BLaER1 (cell line): ENCODE data around the gene ZFP36L2.

Source experiments
- H3K27ac ChIP-seq: shearing (Covaris generic); formaldehyde crosslinking; 2 replicates; pipeline ENCODE4 v1.8.1; 2022
- H3K27me3 ChIP-seq: shearing (Covaris generic); formaldehyde crosslinking; 2 replicates; pipeline ENCODE4 v1.8.1; 2022
- H3K36me3 ChIP-seq: shearing (Covaris generic); formaldehyde crosslinking; 2 replicates; pipeline ENCODE4 v1.8.1; 2022
- H3K4me1 ChIP-seq: shearing (Covaris generic); formaldehyde crosslinking; 2 replicates; pipeline ENCODE4 v1.8.1; 2022
- H3K4me2 ChIP-seq: shearing (Covaris generic); formaldehyde crosslinking; 2 replicates; pipeline ENCODE4 v1.8.1; 2022
- H3K4me3 ChIP-seq: shearing (Covaris generic); formaldehyde crosslinking; 2 replicates; pipeline ENCODE4 v1.8.1; 2022
- H3K9ac ChIP-seq: shearing (Covaris generic); formaldehyde crosslinking; 2 replicates; pipeline ENCODE4 v1.8.1; 2022
- H3K9me3 ChIP-seq: shearing (Covaris generic); formaldehyde crosslinking; 2 replicates; pipeline ENCODE4 v1.8.1; 2022
- H4K20me1 ChIP-seq: shearing (Covaris generic); formaldehyde crosslinking; 2 replicates; pipeline ENCODE4 v1.8.1; 2022
- Cebpa-rat ChIP-seq: shearing (Covaris generic); IDR thresholded peaks from 2 replicates; pipeline ENCODE4 v1.8.1; 2022

ZFP36L2 gene

GRCh38 chr2:43214253-43214652 is 12.2 kb downstream of the ZFP36L2 start:
- no peak for TF ChIP-seq Cebpa-rat
- Histone ChIP-seq H3K4me2 (peak overlapping the region; percentile 89), H3K36me3 (no peaks in the 10 kb centered on the region), H3K27ac (peak overlapping the region; percentile 44), H3K9me3 (no peaks in the 10 kb centered on the region), H3K4me3 (no peak overlapping the region), H3K27me3 (no peaks in the 10 kb centered on the region), H4K20me1 (no peaks in the 10 kb centered on the region), H3K9ac (no peak overlapping the region), H3K4me1 (peaks cover 99% of the 10 kb centered on the region)

GRCh38 chr2:43212931-43213330 is 13.5 kb downstream of the ZFP36L2 start:
- peak overlapping the region; percentile 39; the same call in 1 of the 2 replicates for H3K9ac ChIP-seq
- no peaks in the 10 kb centered on the region for H4K20me1 ChIP-seq
- H3K9me3 ChIP-seq: no peaks in the 10 kb centered on the region
- TF ChIP-seq Cebpa-rat: 0 out of 2 replicates have a peak, but pooled peaks have one; percentile 47
- peaks cover 100% of the 10 kb centered on the region for H3K4me1 ChIP-seq
- no peaks in the 10 kb centered on the region for H3K36me3 ChIP-seq
- H3K4me2 ChIP-seq: peak overlapping the region; percentile 89
- H3K27ac ChIP-seq: peak overlapping the region; percentile 76
- H3K4me3 ChIP-seq: no peak overlapping the region
- H3K27me3 ChIP-seq: no peaks in the 10 kb centered on the region

- Histone ChIP-seq H3K4me1 (peaks cover 100% of the 10 kb centered on the region), H4K20me1 (no peaks in the 10 kb centered on the region), H3K9me3 (no peaks in the 10 kb centered on the region), H3K4me3 (no peak overlapping the region), H3K9ac (peak overlapping the region; percentile 39; the same call in 1 of the 2 replicates), H3K27me3 (no peaks in the 10 kb centered on the region), H3K36me3 (no peaks in the 10 kb centered on the region), H3K27ac (peak overlapping the region; percentile 76), H3K4me2 (peak overlapping the region; percentile 89)
- TF ChIP-seq Cebpa-rat: no peak
Observed at GRCh38 chr2:43212216-43212835, 14.1 kb downstream of the ZFP36L2 start.

- peak overlapping the region; percentile 23; the same call in 1 of the 2 replicates for H3K4me3 ChIP-seq
- H3K9ac ChIP-seq: peak overlapping the region; percentile 63
- H3K27me3 ChIP-seq: no peaks in the 10 kb centered on the region
- peak overlapping the region; percentile 89 for H3K4me2 ChIP-seq
- H3K9me3 ChIP-seq: no peaks in the 10 kb centered on the region
- H3K4me1 ChIP-seq: peaks cover 100% of the 10 kb centered on the region
- H3K27ac ChIP-seq: peak overlapping the region; percentile 80
- peak; percentile 53; the same call in 1 of the 2 replicates for TF ChIP-seq Cebpa-rat
- no peaks in the 10 kb centered on the region for H3K36me3 ChIP-seq
- no peaks in the 10 kb centered on the region for H4K20me1 ChIP-seq
Observed at GRCh38 chr2:43210467-43211303, 15.7 kb downstream of the ZFP36L2 start.

GRCh38 chr2:43210125-43210466 is 16.3 kb downstream of the ZFP36L2 start:
- Histone ChIP-seq H3K4me2 (peak overlapping the region; percentile 89), H3K9me3 (no peaks in the 10 kb centered on the region), H3K4me3 (peak overlapping the region; percentile 23; the same call in 1 of the 2 replicates), H3K27me3 (no peaks in the 10 kb centered on the region), H4K20me1 (no peaks in the 10 kb centered on the region), H3K9ac (peak overlapping the region; percentile 54), H3K4me1 (peaks cover 100% of the 10 kb centered on the region), H3K36me3 (no peaks in the 10 kb centered on the region), H3K27ac (peak overlapping the region; percentile 80)
- TF ChIP-seq Cebpa-rat: no peak

GRCh38 chr2:43209204-43209717 is 17.1 kb downstream of the ZFP36L2 start:
- Histone ChIP-seq H3K4me1 (peaks cover 100% of the 10 kb centered on the region), H3K4me3 (no peak overlapping the region), H3K27ac (0 out of 2 replicates have a peak overlapping the region, but pooled peaks have one; percentile 80), H3K9ac (no peak overlapping the region), H3K9me3 (no peaks in the 10 kb centered on the region), H3K36me3 (no peaks in the 10 kb centered on the region), H3K4me2 (peak overlapping the region; percentile 89), H4K20me1 (no peaks in the 10 kb centered on the region), H3K27me3 (no peaks in the 10 kb centered on the region)
- no peak for TF ChIP-seq Cebpa-rat

GRCh38 chr2:43207553-43208300 is 18.7 kb downstream of the ZFP36L2 start:
- TF ChIP-seq Cebpa-rat: no peak
- no peak overlapping the region for H3K4me3 ChIP-seq
- peak overlapping the region; percentile 89 for H3K4me2 ChIP-seq
- H3K4me1 ChIP-seq: peaks cover 100% of the 10 kb centered on the region
- H3K9me3 ChIP-seq: no peaks in the 10 kb centered on the region
- H3K27ac ChIP-seq: peak overlapping the region; percentile 80
- H4K20me1 ChIP-seq: no peaks in the 10 kb centered on the region
- H3K36me3 ChIP-seq: no peaks in the 10 kb centered on the region
- no peak overlapping the region for H3K9ac ChIP-seq
- H3K27me3 ChIP-seq: no peaks in the 10 kb centered on the region

- H4K20me1 ChIP-seq: no peaks in the 10 kb centered on the region
- H3K4me2 ChIP-seq: peak overlapping the region; percentile 13; the same call in 1 of the 2 replicates
- H3K27me3 ChIP-seq: no peaks in the 10 kb centered on the region
- no peak overlapping the region for H3K9ac ChIP-seq
- no peaks in the 10 kb centered on the region for H3K9me3 ChIP-seq
- H3K4me1 ChIP-seq: peaks cover 100% of the 10 kb centered on the region
- no peak for TF ChIP-seq Cebpa-rat
- no peak overlapping the region for H3K4me3 ChIP-seq
- H3K27ac ChIP-seq: peak overlapping the region; percentile 18; the same call in 1 of the 2 replicates
- no peaks in the 10 kb centered on the region for H3K36me3 ChIP-seq
Observed at GRCh38 chr2:43206602-43207001, 19.8 kb downstream of the ZFP36L2 start.

- Histone ChIP-seq H3K9me3 (no peaks in the 10 kb centered on the region), H3K4me2 (peak overlapping the region; percentile 98), H3K4me3 (peak overlapping the region; percentile 6; the same call in 1 of the 2 replicates), H3K4me1 (peaks cover 100% of the 10 kb centered on the region), H3K36me3 (no peaks in the 10 kb centered on the region), H3K9ac (peak overlapping the region; percentile 60), H3K27ac (peak overlapping the region; percentile 89), H3K27me3 (no peaks in the 10 kb centered on the region), H4K20me1 (no peaks in the 10 kb centered on the region)
- TF ChIP-seq Cebpa-rat: no peak
Observed at GRCh38 chr2:43203373-43203772, 23.0 kb downstream of the ZFP36L2 start.
